GM12891 (cell line): ENCODE measurements around the gene KCNC3.
A peak's percentile ranks its signal among the peaks of the same experiment; 100 is the strongest.

Source experiments
- POLR2A ChIP-seq: IDR thresholded peaks from 2 replicates; pipeline ENCODE4 v1.6.1; 2011; ENCODE audit warnings: low read depth, low read length, control low read depth
- POLR2AphosphoS5 ChIP-seq: IDR thresholded peaks from 2 replicates; pipeline ENCODE4 v1.6.1; 2011; ENCODE audit warnings: low read depth, low read length, control low read depth
- SPI1 ChIP-seq: IDR thresholded peaks from 2 replicates; pipeline ENCODE4 v1.6.1; 2011; ENCODE audit warnings: low read depth, low read length, control low read depth
- TAF1 ChIP-seq: IDR thresholded peaks from 2 replicates; pipeline ENCODE4 v1.6.1; 2011; ENCODE audit warnings: low read depth, low read length, control low read depth

DNA sequence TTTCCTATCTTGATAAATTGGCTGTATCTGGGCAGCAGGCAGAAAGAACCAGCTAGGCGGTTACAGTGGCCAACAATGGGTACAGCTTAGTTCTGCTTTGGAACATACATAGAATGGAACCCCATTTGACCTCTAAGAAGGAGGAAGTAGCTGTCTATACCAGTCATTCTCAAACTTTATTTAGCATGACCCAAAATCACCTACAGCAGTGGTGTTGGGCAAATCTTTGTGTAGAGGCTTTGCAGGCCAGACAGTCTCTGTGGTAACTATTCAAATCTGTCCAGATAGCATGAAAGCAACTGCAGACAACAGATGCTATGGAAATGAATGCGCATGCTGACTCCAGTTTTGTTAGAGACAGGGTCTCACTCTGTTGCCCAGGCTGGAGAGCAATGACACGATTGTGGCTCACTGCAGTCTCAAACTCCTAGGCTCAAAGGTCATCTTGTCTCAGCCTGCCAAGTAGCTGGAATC, 12.0 kb upstream of the KCNC3 start:
- peak; percentile 79 for TF ChIP-seq SPI1
- TF ChIP-seq TAF1 = no peak
- TF ChIP-seq POLR2A = no peak; the same call in 1 of the 2 replicates
- TF ChIP-seq POLR2AphosphoS5 = no peak; the same call in 1 of the 2 replicates
